GM21360 (cell line): Measurements from ENCODE around the gene ZNF669.
A peak's percentile ranks its signal among the peaks of the same experiment; 100 is the strongest.
"Not testable (repeated sequence)": the region's sequence is repeated elsewhere in the genome, so short reads cannot be mapped to it uniquely, and the experiment has no call there.

Source experiments
- ATAC-seq: cut with Tn5 transposase; IDR thresholded peaks from one replicate; pipeline ENCODE4 v1.9.1; 2021; ENCODE audit warnings: mild to moderate bottlenecking, moderate library complexity; ENCODE audit not compliant: unreplicated experiment

Gene ZNF669

GRCh38 chr1:247103859-247104591, at the start of gene ZNF669:
ZNF669 (minus strand) TSS chr1:247104356; CDS start chr1:247104199, 157 bp downstream.
- ATAC-seq: peak; percentile 99

- no peak for ATAC-seq
Observed at GRCh38 chr1:247147781-247148180, 43.6 kb upstream of the ZNF669 start.

- not testable (repeated sequence) for ATAC-seq
Observed at GRCh38 chr1:247147120-247147519, 43.0 kb upstream of the ZNF669 start.

- no peak for ATAC-seq
Observed at GRCh38 chr1:247146671-247147070, 42.5 kb upstream of the ZNF669 start.

GRCh38 chr1:247145279-247145678, 41.1 kb upstream of the ZNF669 start:
- ATAC-seq: no peak

- ATAC-seq: not testable (repeated sequence)
Observed at GRCh38 chr1:247139557-247139956, 35.4 kb upstream of the ZNF669 start.

GRCh38 chr1:247131236-247131635, 27.1 kb upstream of the ZNF669 start:
- no peak for ATAC-seq

GRCh38 chr1:247127519-247128282, 23.5 kb upstream of the ZNF669 start:
- not testable (repeated sequence) for ATAC-seq

GRCh38 chr1:247126601-247127000, 22.4 kb upstream of the ZNF669 start:
- peak; percentile 50 for ATAC-seq

- peak; percentile 100 for ATAC-seq
Observed at GRCh38 chr1:247126166-247126565, 22.0 kb upstream of the ZNF669 start.

GRCh38 chr1:247121382-247121781, 17.2 kb upstream of the ZNF669 start:
- ATAC-seq: no peak

GRCh38 chr1:247120408-247120668, 16.2 kb upstream of the ZNF669 start:
- not testable (repeated sequence) for ATAC-seq

GRCh38 chr1:247119600-247120407, 15.6 kb upstream of the ZNF669 start:
- ATAC-seq: no peak

GRCh38 chr1:247118946-247119446, 14.8 kb upstream of the ZNF669 start:
- no peak for ATAC-seq

GRCh38 chr1:247115545-247115944, 11.4 kb upstream of the ZNF669 start:
- no peak for ATAC-seq

- no peak for ATAC-seq
Observed at GRCh38 chr1:247115141-247115510, 11.0 kb upstream of the ZNF669 start.

- no peak for ATAC-seq
Observed at GRCh38 chr1:247114351-247115140, 10.4 kb upstream of the ZNF669 start.

GRCh38 chr1:247113733-247114271, 9.6 kb upstream of the ZNF669 start:
- ATAC-seq: no peak

- no peak for ATAC-seq
Observed at GRCh38 chr1:247113094-247113497, 8.9 kb upstream of the ZNF669 start.

- no peak for ATAC-seq
Observed at GRCh38 chr1:247112479-247112781, 8.3 kb upstream of the ZNF669 start.
